Smooth muscle cell (in vitro differentiated cells): Measurements from ENCODE around the gene ELMO3. TPM values are rescaled to one million over a fixed set of nuclear protein-coding genes. Genes with fewer than 3 reads are reported as not detected.
A peak's percentile ranks its signal among the peaks of the same experiment; 100 is the strongest.

Experiments
- DNase-seq: peaks from one replicate; lab custom pipeline; 2025; ENCODE audit not compliant: unreplicated experiment; lab: John Stamatoyannopoulos, UW
- H2AFZ ChIP-seq: fragments of 200-600 bp; sonication (generic); 2 replicates; pipeline ENCODE4 v1.6.0; 2016; ENCODE audit warnings: antibody characterized with exemption, low read depth, mild to moderate bottlenecking
- H3F3A ChIP-seq: fragments of 200-600 bp; sonication (generic); 2 replicates; pipeline ENCODE4 v1.6.0; 2017; ENCODE audit warnings: antibody characterized with exemption, low read depth
- H3K27ac ChIP-seq: fragments of 200-600 bp; sonication (generic); 2 replicates; pipeline ENCODE4 v1.5.1; 2016; ENCODE audit warnings: low read depth, mild to moderate bottlenecking
- H3K27me3 ChIP-seq: fragments of 200-600 bp; sonication (generic); 2 replicates; pipeline ENCODE4 v1.6.1; 2016; ENCODE audit warnings: low read depth, mild to moderate bottlenecking
- H3K36me3 ChIP-seq: fragments of 200-600 bp; sonication (generic); 2 replicates; pipeline ENCODE4 v1.5.1; 2016; ENCODE audit warnings: low read depth
- H3K4me1 ChIP-seq: fragments of 200-600 bp; sonication (generic); 2 replicates; pipeline ENCODE4 v1.5.1; 2016; ENCODE audit warnings: low read depth
- H3K4me2 ChIP-seq: fragments of 200-600 bp; sonication (generic); 2 replicates; pipeline ENCODE4 v1.6.0; 2016; ENCODE audit warnings: mild to moderate bottlenecking
- H3K4me3 ChIP-seq: fragments of 200-600 bp; sonication (generic); 2 replicates; pipeline ENCODE4 v1.5.1; 2016; ENCODE audit warnings: mild to moderate bottlenecking
- H3K79me2 ChIP-seq: fragments of 200-600 bp; sonication (generic); 2 replicates; pipeline ENCODE4 v1.6.0; 2016; ENCODE audit warnings: low read depth, mild to moderate bottlenecking
- H3K9ac ChIP-seq: fragments of 200-600 bp; sonication (generic); 2 replicates; pipeline ENCODE4 v1.6.0; 2016; ENCODE audit warnings: low read depth
- H3K9me3 ChIP-seq: fragments of 200-600 bp; sonication (generic); replicated peaks from 2 replicates; pipeline ENCODE4 v1.5.1; 2016; ENCODE audit warnings: low read depth
- H4K20me1 ChIP-seq: fragments of 200-600 bp; sonication (generic); 2 replicates; pipeline ENCODE4 v1.6.0; 2016; ENCODE audit warnings: low read depth
- WGBS: methylation state at CpG from one replicate; pipeline ENCODE4 v1.1.7; 2016; ENCODE audit warnings: low lambda C conversion rate; 5-methylcytosine and 5-hydroxymethylcytosine counted together
- polyA plus RNA-seq: library from polyadenylated mRNA; unstranded; fragments of >200 nt; fragmentation: Nextera tagmentation; extraction: Ambion mirVana; gene quantifications from 2 replicates; pipeline ENCODE4 v1.2.1, GENCODE V29; 2016
- total RNA-seq: library from RNA; depleted of rRNA; stranded (reverse); fragments of >200 nt; gene quantifications from 2 replicates; pipeline ENCODE4 v1.2.3, GENCODE V29; 2014
- TF ChIP-seq, protein P1 (sequence below): fragments of 200-600 bp; sonication (generic); IDR thresholded peaks from 2 replicates; pipeline ENCODE4 v1.5.1; 2017; ENCODE audit warnings: borderline replicate concordance, mild to moderate bottlenecking, antibody characterized with exemption; ENCODE audit not compliant: insufficient read depth, poor library complexity, severe bottlenecking

The ELMO3 gene
- total and polyA plus RNA-seq, 2 experiments from 2014 or later: 2.2 to 6.7 TPM

- peaks cover 10% of the 10 kb centered on the region for H3K4me1 ChIP-seq
- no peak overlapping the region for H2AFZ ChIP-seq
- H3K27me3 ChIP-seq: peaks cover 62% of the 10 kb centered on the region
- H3K36me3 ChIP-seq: no peaks in the 10 kb centered on the region
- H3K4me2 ChIP-seq: no peak overlapping the region
- peaks cover 62% of the 10 kb centered on the region for H4K20me1 ChIP-seq
- H3K9ac ChIP-seq: no peak overlapping the region
- H3F3A ChIP-seq: no peaks in the 10 kb centered on the region
- H3K27ac ChIP-seq: no peak overlapping the region
- TF ChIP-seq, protein P1, sequence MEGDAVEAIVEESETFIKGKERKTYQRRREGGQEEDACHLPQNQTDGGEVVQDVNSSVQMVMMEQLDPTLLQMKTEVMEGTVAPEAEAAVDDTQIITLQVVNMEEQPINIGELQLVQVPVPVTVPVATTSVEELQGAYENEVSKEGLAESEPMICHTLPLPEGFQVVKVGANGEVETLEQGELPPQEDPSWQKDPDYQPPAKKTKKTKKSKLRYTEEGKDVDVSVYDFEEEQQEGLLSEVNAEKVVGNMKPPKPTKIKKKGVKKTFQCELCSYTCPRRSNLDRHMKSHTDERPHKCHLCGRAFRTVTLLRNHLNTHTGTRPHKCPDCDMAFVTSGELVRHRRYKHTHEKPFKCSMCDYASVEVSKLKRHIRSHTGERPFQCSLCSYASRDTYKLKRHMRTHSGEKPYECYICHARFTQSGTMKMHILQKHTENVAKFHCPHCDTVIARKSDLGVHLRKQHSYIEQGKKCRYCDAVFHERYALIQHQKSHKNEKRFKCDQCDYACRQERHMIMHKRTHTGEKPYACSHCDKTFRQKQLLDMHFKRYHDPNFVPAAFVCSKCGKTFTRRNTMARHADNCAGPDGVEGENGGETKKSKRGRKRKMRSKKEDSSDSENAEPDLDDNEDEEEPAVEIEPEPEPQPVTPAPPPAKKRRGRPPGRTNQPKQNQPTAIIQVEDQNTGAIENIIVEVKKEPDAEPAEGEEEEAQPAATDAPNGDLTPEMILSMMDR: no peak
- DNase-seq: no peak
- no peaks in the 10 kb centered on the region for H3K79me2 ChIP-seq
- H3K4me3 ChIP-seq: no peak overlapping the region
- H3K9me3 ChIP-seq: no peaks in the 10 kb centered on the region
- 78% methylated on average over 7 of the region's 7 CpGs for WGBS
These were observed 40.9 kb upstream of the ELMO3 start for GRCh38 chr16:67157892-67158635.

DNA sequence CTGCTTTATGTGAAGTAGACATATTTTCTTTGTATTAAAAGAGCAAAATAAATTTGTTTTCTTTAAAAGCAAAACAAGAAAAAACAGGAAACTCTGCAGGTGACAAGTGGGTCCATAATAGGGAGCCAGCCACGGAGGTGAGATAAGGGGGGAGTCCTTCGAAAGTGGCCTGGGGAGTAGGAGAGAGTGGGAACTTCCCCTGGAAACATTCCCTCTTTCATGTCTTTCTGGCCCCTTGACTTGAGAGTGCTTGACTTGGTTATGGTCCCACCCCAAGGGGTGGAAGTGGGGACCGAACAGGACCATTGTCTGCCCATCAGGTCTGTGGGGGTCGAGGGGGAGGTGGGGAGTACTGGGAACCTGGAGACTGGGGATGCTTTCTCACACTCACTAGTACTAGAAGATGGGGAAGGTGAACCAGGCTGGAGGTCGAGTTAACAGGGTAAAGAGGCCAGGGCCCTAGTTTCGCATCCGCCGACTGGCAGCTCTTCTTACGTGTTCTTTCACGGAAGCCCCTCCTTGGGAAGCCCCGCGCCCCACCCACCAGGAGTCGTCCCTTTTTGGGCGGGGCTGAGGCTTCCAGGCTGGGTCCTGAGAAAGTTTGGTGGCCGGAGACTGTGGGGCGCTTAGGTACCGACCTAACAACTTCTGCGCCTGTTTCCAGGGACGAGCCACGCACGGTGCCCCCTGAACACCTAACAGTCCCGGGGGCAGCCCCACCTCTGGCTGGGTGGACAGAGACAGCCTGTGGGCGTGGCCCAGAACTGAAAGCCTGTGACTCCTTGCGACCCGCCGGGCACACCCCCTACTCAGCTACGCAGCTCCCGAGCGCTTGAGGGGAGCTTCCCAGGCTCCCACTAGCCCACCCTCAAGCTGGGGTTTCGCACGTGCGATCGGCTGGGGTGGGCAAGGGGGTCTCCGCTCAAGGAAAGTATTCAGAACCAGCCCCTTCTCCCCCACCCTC lies 40.0 kb upstream of the ELMO3 start:
- no peaks in the 10 kb centered on the region for H3K36me3 ChIP-seq
- peak overlapping the region; percentile 47 for H3K9ac ChIP-seq
- peaks cover 17% of the 10 kb centered on the region for H3K4me1 ChIP-seq
- peaks cover 71% of the 10 kb centered on the region for H4K20me1 ChIP-seq
- H3K4me3 ChIP-seq: peak overlapping the region; percentile 92
- H3F3A ChIP-seq: no peaks in the 10 kb centered on the region
- peak overlapping the region; percentile 87 for H2AFZ ChIP-seq
- H3K79me2 ChIP-seq: no peaks in the 10 kb centered on the region
- H3K9me3 ChIP-seq: no peaks in the 10 kb centered on the region
- 6% methylated on average over 34 of the region's 34 CpGs for whole genome bisulfite sequencing
- TF ChIP-seq, protein P1: no peak
- H3K4me2 ChIP-seq: peak overlapping the region; percentile 96
- no peak overlapping the region for H3K27ac ChIP-seq
- H3K27me3 ChIP-seq: peaks cover 69% of the 10 kb centered on the region
- DNase-seq: no peak

- H3K4me1 ChIP-seq: peaks cover 11% of the 10 kb centered on the region
These were observed 37.3 kb upstream of the ELMO3 start for GRCh38 chr16:67161595-67162058.

More at GRCh38 chr16:67161595-67162058, 37.3 kb upstream of the ELMO3 start:
- H3K4me3 ChIP-seq: peak overlapping the region; percentile 92
- H3K27me3 ChIP-seq: peaks cover 70% of the 10 kb centered on the region
- H3K4me2 ChIP-seq: peak overlapping the region; percentile 96
- no peaks in the 10 kb centered on the region for H3K9me3 ChIP-seq
- H3F3A ChIP-seq: no peaks in the 10 kb centered on the region
- H2AFZ ChIP-seq: no peak overlapping the region
- H4K20me1 ChIP-seq: peaks cover 50% of the 10 kb centered on the region
- H3K36me3 ChIP-seq: no peaks in the 10 kb centered on the region
- no peak overlapping the region for H3K9ac ChIP-seq
- H3K79me2 ChIP-seq: no peaks in the 10 kb centered on the region
- TF ChIP-seq, protein P1: no peak
- no peak for DNase-seq
- WGBS: 42% methylated on average over 25 of the region's 25 CpGs
- no peak overlapping the region for H3K27ac ChIP-seq
